K562 (cell line): ENCODE results near the gene HAL. TPM values are rescaled to one million over a fixed set of nuclear protein-coding genes. Genes with fewer than 3 reads are reported as not detected.

ENCODE experiments used
- CTCF ChIP-seq, 3 experiments: IDR thresholded peaks in 2 of 3; conservative IDR thresholded peaks in 1 of 3; 2 replicates each; pipeline ENCODE4 v1.5.1; 2011 to 2012; ENCODE audit warnings: low read length in 3 of 3, mild to moderate bottlenecking in 3 of 3, control low read depth in 2 of 3, improper control_type of control experiment in 1 of 3, inconsistent platforms in 1 of 3, low read depth in 1 of 3, mixed read lengths in 1 of 3, moderate library complexity in 1 of 3; ENCODE audit not compliant: insufficient read depth in 2 of 3
- CTCFL ChIP-seq: IDR thresholded peaks from 2 replicates; pipeline ENCODE4 v1.6.1; 2011; ENCODE audit warnings: borderline replicate concordance, low read depth, mild to moderate bottlenecking, moderate library complexity, low read length; ENCODE audit not compliant: insufficient read depth, poor library complexity, severe bottlenecking
- E4F1 ChIP-seq: fragments of 250-450 bp; sonication (Bioruptor Pico); IDR thresholded peaks from 2 replicates; pipeline ENCODE4 v1.5.0; 2021; ENCODE audit warnings: mild to moderate bottlenecking, borderline replicate concordance
- GABPA ChIP-seq: fragments of 200-800 bp; sonication (Bioruptor generic); conservative IDR thresholded peaks from 2 replicates; pipeline ENCODE4 v1.6.1; 2016; ENCODE audit warnings: low read depth, missing genetic modification characterization, missing compliant biosample characterization
- HNRNPK ChIP-seq: fragments of 200-400 bp; formaldehyde crosslinking; IDR thresholded peaks from one replicate; pipeline ENCODE4 v1.6.1; 2018; ENCODE audit warnings: mild to moderate bottlenecking, low read depth, low read length; ENCODE audit not compliant: poor library complexity, severe bottlenecking
- MBD1 ChIP-seq: fragments of 250-450 bp; sonication (Bioruptor Pico); IDR thresholded peaks from 2 replicates; pipeline ENCODE4 v1.8.0; 2022; ENCODE audit warnings: inconsistent platforms
- MYNN ChIP-seq, 2 experiments: sonication (generic); formaldehyde crosslinking in 1 of 2; IDR thresholded peaks; 2 replicates each; pipeline versions ENCODE4 v1.5.0 to v1.6.1; 2016 to 2020; ENCODE audit warnings: antibody characterized with exemption in 1 of 2, missing genetic modification reagents in 1 of 2
- NCOA1 ChIP-seq: fragments of 450-650 bp; IDR thresholded peaks from 2 replicates; pipeline ENCODE4 v1.6.1; 2016; ENCODE audit warnings: low read depth
- POLR2B ChIP-seq: fragments of 450-650 bp; IDR thresholded peaks from 2 replicates; pipeline ENCODE4 v1.6.1; 2018; ENCODE audit warnings: low read depth; ENCODE audit not compliant: partially characterized antibody
- SRF ChIP-seq, 2 experiments: fragments of 250-450, 450-650 bp in 1 of 2; sonication (Bioruptor Pico) in 1 of 2; sonication (generic) in 1 of 2; formaldehyde crosslinking; IDR thresholded peaks; 2 replicates each; pipeline versions ENCODE4 v1.5.0 to v1.5.1; 2020 to 2022; ENCODE audit warnings: mild to moderate bottlenecking in 1 of 2, missing genetic modification reagents in 1 of 2
- TSHZ1 ChIP-seq: fragments of 250-450 bp; sonication (Bioruptor Pico); IDR thresholded peaks from 2 replicates; pipeline ENCODE4 v1.4.0; 2020; ENCODE audit warnings: mild to moderate bottlenecking, moderate library complexity
- ZBTB26 ChIP-seq: fragments of 450-650 bp; formaldehyde crosslinking; IDR thresholded peaks from 2 replicates; pipeline ENCODE4 v1.4.0; 2022; ENCODE audit warnings: missing genetic modification characterization
- polyA plus RNA-seq, 8 experiments: library from polyadenylated mRNA; depleted of rRNA in 4 of 8; stranded (reverse) in 5 of 8; unstranded in 3 of 8; fragments of >200 nt; fragmentation: Nextera tagmentation in 2 of 8; fragmentation: Illumina TruSeq in 1 of 8; extraction: Ambion mirVana in 2 of 8; extraction: Trizol in 1 of 8; gene quantifications; 2 replicates each; pipeline versions ENCODE4 v1.2.1 to v1.2.3, GENCODE V29; 2011 to 2014; ENCODE audit warnings: inconsistent platforms in 1 of 8, missing spikeins in 1 of 8
- total RNA-seq, 7 experiments: library from RNA; depleted of rRNA in 6 of 7; stranded (reverse); fragments of >200 nt in 6 of 7; fragmentation: Illumina TruSeq in 2 of 7; extraction: Trizol in 2 of 7; gene quantifications; 2 replicates each; pipeline versions ENCODE4 v1.2.1 to v1.2.3, GENCODE V29; 2011 to 2021; ENCODE audit warnings: low replicate concordance in 1 of 7

The HAL gene
- total and polyA plus RNA-seq, 9 of the 15 experiments (the other 6 are each of a cell fraction or from before 2014, with no cell fraction given): 0.03 to 0.36 (median 0.20) TPM; not detected in 4

GRCh38 chr12:95998611-95999286 lies 2.6 kb upstream of the HAL start (continued):
- TF ChIP-seq ZBTB26 (CRISPR knock-in tag) (no peak), GABPA (tag) (no peak), MBD1 (CRISPR knock-in tag) (no peak), CTCFL (peak; percentile 14), SRF (CRISPR knock-in tag; IDR thresholded peaks at IDR 0.05) (no peak), E4F1 (CRISPR knock-in tag) (no peak), NCOA1 (no peak), HNRNPK (no peak), TSHZ1 (CRISPR knock-in tag) (no peak), POLR2B (no peak), CTCF (IDR thresholded peaks at IDR 0.05 in 2 of 3, conservative IDR thresholded peaks at IDR 0.05 in 1 of 3; ENCODE audit: insufficient read depth in 2 of 3, low read depth in 1 of 3, low read length in 3 of 3) (peak; percentile 72 to 81 (median 72)), MYNN (IDR thresholded peaks at IDR 0.05) (no peak), MYNN (CRISPR knock-in tag; IDR thresholded peaks at IDR 0.05) (no peak)
